OCI-LY7 (cell line): ENCODE data around the gene FASTK.

Experiments
- EZH2phosphoT487 ChIP-seq: fragments of 200-600 bp; sonication (generic); IDR thresholded peaks from 2 replicates; pipeline ENCODE4 v1.6.1; 2018; ENCODE audit warnings: low read depth, borderline replicate concordance, mild to moderate bottlenecking, mixed run types, antibody characterized with exemption, low read length, moderate library complexity, mixed read lengths
- TF ChIP-seq, protein P1 (sequence below): fragments of 200-600 bp; sonication (generic); conservative IDR thresholded peaks from 2 replicates; pipeline ENCODE4 v1.5.1; 2014; ENCODE audit warnings: mild to moderate bottlenecking, antibody characterized with exemption, low read length, moderate library complexity, mixed read lengths

DNA sequence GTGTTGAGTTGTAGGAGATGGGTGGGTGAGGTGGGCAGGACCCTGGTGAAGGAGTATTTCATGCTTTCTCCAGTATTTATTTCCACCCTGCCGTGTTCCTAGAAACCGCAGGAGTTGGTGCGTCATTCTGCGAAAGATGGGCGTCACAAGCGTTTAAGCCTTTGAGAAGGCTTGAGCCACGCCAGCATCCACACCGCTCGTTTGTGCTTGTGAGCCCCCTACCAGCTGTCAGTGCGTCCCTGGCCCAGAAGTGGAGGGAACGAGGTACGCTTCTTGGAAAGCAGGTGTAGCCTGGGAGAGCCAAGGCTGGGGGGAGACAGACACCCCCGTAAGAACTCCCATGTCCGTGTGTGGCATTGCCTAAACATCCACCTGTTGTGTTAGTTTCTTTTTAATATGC lies 11.4 kb upstream of the FASTK start:
- TF ChIP-seq, protein P1, sequence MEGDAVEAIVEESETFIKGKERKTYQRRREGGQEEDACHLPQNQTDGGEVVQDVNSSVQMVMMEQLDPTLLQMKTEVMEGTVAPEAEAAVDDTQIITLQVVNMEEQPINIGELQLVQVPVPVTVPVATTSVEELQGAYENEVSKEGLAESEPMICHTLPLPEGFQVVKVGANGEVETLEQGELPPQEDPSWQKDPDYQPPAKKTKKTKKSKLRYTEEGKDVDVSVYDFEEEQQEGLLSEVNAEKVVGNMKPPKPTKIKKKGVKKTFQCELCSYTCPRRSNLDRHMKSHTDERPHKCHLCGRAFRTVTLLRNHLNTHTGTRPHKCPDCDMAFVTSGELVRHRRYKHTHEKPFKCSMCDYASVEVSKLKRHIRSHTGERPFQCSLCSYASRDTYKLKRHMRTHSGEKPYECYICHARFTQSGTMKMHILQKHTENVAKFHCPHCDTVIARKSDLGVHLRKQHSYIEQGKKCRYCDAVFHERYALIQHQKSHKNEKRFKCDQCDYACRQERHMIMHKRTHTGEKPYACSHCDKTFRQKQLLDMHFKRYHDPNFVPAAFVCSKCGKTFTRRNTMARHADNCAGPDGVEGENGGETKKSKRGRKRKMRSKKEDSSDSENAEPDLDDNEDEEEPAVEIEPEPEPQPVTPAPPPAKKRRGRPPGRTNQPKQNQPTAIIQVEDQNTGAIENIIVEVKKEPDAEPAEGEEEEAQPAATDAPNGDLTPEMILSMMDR = no peak
- no peak for TF ChIP-seq EZH2phosphoT487
